ENCODE data around the gene LHPP.

Gene LHPP

DNA sequence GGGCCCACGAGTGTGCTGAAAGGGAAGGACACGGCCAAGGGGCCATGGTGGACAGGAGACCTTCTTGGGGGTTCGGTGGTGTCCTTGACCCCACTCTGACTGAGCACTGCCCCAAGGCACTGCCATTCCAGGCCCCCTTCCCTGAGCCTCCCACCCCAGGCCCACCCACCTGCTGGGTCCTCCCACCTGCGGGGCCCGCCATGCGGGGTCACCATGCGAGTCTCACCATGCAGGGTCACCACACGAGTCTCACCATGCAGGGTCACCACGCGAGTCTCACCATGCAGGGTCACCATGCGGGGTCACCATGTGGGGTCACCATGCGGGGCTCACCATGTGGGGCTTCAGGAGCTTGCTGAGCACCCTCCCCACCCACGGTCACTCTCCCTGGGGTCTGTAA is 76.3 kb downstream of the LHPP start:
- no peak for TF ChIP-seq CTCF (IDR thresholded peaks at IDR 0.05)
- Histone ChIP-seq H3K27ac (no peak overlapping the region), H3K4me3 (ENCODE audit: low read depth in 1 of 2, low read length in 1 of 2) (no peak overlapping the region), H3K27me3 (no peaks in the 10 kb centered on the region), H3K36me3 (no peaks in the 10 kb centered on the region), H3K4me1 (ENCODE audit: control insufficient read depth in 1 of 2, insufficient read depth in 1 of 2, low read depth in 1 of 2, low read length in 1 of 2) (peaks cover 33 to 35% of the 10 kb centered on the region in 2 experiments), H3K9me3 (no peaks in the 10 kb centered on the region)

DNA sequence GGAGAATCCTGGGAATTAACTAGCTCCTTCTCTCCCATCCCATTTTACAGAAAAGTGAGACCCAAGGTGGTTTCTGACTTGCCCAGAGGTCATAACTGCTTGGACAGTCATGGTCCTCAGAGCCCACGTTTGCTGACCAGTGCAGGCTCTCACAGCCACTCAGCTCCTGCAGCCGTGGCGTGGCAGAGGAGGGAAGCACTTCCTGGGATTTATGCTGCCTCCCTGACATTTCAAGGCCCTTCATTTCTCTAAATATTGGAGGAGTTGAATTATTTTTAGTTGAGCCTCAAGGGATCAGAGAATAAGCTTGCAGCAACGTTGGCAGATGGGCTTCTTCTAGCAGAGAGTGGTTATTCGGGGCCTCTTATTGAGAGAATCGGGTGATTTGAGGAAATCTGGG is 77.1 kb downstream of the LHPP start:
- no peak overlapping the region for H3K27ac ChIP-seq
- H3K4me1 ChIP-seq (ENCODE audit: control insufficient read depth in 1 of 2, insufficient read depth in 1 of 2, low read depth in 1 of 2, low read length in 1 of 2) = peaks cover 30 to 33% of the 10 kb centered on the region in 2 experiments
- no peak for TF ChIP-seq CTCF (IDR thresholded peaks at IDR 0.05)
- H3K36me3 ChIP-seq = no peaks in the 10 kb centered on the region
- no peaks in the 10 kb centered on the region for H3K9me3 ChIP-seq
- H3K4me3 ChIP-seq (ENCODE audit: low read depth in 1 of 2, low read length in 1 of 2) = no peak overlapping the region
- H3K27me3 ChIP-seq = no peaks in the 10 kb centered on the region

DNA sequence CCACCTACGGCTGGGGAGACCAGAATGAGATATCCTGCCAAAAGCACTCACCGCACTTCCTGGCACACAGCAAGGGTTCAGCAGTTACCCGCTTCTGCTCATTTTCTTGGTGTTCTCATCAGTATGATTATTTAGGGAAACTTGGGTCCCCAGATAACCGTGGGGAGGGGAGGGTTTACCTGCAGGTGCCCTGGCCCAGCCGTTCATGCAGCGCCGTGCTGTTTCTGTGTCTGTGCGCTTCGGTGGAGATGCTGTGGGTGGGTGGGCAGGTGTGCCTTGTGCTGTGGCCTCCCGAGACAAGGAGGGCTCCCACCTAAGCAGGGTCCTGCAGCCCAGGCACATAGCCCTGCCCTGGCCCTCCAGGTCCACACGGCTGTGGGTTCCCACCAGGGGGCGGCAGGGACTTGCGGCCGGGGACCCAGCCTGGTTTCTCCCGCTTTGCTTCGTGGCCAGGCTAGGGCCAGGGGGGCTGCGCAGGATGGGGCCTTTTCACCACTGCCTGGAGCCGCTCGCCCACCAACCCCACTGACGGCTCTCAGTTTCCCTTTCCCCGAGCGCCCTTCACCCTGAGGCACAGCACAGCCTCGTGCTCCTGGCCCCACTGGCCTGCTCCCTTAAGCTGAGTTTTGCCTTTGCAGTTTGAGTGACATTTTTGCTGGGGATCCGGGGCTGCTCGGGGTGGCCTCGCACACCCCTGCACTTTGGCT is 78.5 kb downstream of the LHPP start:
- no peak overlapping the region for H3K27ac ChIP-seq
- peak; percentile 63 for TF ChIP-seq CTCF (IDR thresholded peaks at IDR 0.05)
- peaks cover 18 to 19% of the 10 kb centered on the region in 2 experiments for H3K4me1 ChIP-seq (ENCODE audit: control insufficient read depth in 1 of 2, insufficient read depth in 1 of 2, low read depth in 1 of 2, low read length in 1 of 2)
- no peaks in the 10 kb centered on the region for H3K9me3 ChIP-seq
- no peak overlapping the region for H3K4me3 ChIP-seq (ENCODE audit: low read depth in 1 of 2, low read length in 1 of 2)
- H3K36me3 ChIP-seq = no peaks in the 10 kb centered on the region
- H3K27me3 ChIP-seq = peaks cover 3% of the 10 kb centered on the region

DNA sequence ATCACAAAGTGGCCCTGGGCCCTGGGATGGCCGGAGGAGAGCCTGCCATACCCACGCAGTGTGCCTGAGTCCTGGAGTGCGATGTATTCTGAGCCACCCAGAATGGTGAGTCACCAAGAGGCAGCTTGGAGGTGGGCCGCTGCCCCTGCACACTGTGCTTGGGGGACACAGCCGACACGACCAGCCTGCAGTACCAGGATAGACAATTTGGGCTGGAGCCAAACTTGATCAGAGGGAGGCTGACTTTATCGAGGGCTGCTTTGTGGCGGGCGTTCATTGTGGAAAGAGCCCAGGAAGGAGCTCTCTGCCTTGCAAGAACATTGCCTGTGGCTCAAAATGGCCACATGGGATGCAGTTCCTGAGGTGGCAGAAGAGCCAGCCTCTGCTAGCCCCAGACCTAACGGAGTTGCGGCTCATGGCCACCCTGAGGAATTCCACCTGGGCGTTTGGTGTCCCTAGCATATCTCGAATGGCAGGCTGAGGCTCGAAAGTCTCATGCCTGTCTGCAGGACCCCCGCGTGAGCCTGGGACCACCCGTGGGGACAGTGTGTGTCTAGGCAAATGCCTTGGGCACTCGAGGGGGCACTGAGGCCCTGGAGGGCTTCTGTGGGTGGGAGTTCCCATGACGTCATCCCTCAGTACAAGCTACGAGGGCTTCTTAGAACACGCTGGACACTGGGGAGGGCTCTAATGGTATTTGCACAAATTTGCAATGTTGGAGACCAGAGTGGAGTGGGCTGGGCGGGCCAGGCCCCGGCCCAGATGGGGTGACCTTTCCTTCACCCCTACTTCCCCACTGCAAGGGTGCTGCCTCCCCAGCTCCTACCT is 79.7 kb downstream of the LHPP start:
- H3K4me3 ChIP-seq (ENCODE audit: low read depth in 1 of 2, low read length in 1 of 2) = no peak overlapping the region
- no peak overlapping the region for H3K27ac ChIP-seq
- no peaks in the 10 kb centered on the region for H3K9me3 ChIP-seq
- H3K36me3 ChIP-seq = no peaks in the 10 kb centered on the region
- peaks cover 8% of the 10 kb centered on the region for H3K27me3 ChIP-seq
- no peak for TF ChIP-seq CTCF (IDR thresholded peaks at IDR 0.05)
- H3K4me1 ChIP-seq (ENCODE audit: control insufficient read depth in 1 of 2, insufficient read depth in 1 of 2, low read depth in 1 of 2, low read length in 1 of 2) = peaks cover 6 to 7% of the 10 kb centered on the region in 2 experiments

- H3K36me3 ChIP-seq = no peaks in the 10 kb centered on the region
- no peaks in the 10 kb centered on the region for H3K9me3 ChIP-seq
- H3K4me3 ChIP-seq (ENCODE audit: low read depth in 1 of 2, low read length in 1 of 2) = no peak overlapping the region
- TF ChIP-seq CTCF (IDR thresholded peaks at IDR 0.05) = no peak
- no peak overlapping the region for H3K27ac ChIP-seq
- peaks cover 4 to 5% of the 10 kb centered on the region in 2 experiments for H3K4me1 ChIP-seq (ENCODE audit: control insufficient read depth in 1 of 2, insufficient read depth in 1 of 2, low read depth in 1 of 2, low read length in 1 of 2)
- H3K27me3 ChIP-seq = peaks cover 8% of the 10 kb centered on the region
These were observed 80.7 kb downstream of the LHPP start for GRCh38 chr10:124542336-124542735.
